SU-DHL-6 (cell line): ENCODE data around the gene B4GALNT3.

ENCODE experiments used
- H2AFZ ChIP-seq: fragments of 200-600 bp; sonication (generic); 2 replicates; pipeline ENCODE4 v1.6.1; 2014; ENCODE audit warnings: low read depth, mild to moderate bottlenecking, moderate library complexity, mixed read lengths, antibody characterized with exemption, low read length; ENCODE audit not compliant: severe bottlenecking
- H3F3A ChIP-seq: fragments of 200-600 bp; shearing (Covaris generic); 2 replicates; pipeline ENCODE4 v1.6.0; 2016; ENCODE audit warnings: antibody characterized with exemption, mild to moderate bottlenecking; ENCODE audit not compliant: insufficient read depth
- H3K27ac ChIP-seq: fragments of 200-600 bp; sonication (generic); 2 replicates; pipeline ENCODE4 v1.5.1; 2016; ENCODE audit warnings: low read depth, mild to moderate bottlenecking, low read length, moderate library complexity, mixed read lengths
- H3K27me3 ChIP-seq: fragments of 200-600 bp; sonication (generic), shearing (Covaris generic); 2 replicates; pipeline ENCODE4 v1.6.0; 2014; ENCODE audit warnings: mild to moderate bottlenecking, low read length
- H3K36me3 ChIP-seq: fragments of 200-600 bp; sonication (generic); 2 replicates; pipeline ENCODE4 v1.6.1; 2014; ENCODE audit warnings: mild to moderate bottlenecking, low read length, mixed read lengths
- H3K4me2 ChIP-seq: fragments of 300-600, 200-600 bp; shearing (Covaris generic), sonication (generic); 2 replicates; pipeline ENCODE4 v1.6.0; 2014; ENCODE audit warnings: low read length, low read depth, mild to moderate bottlenecking; ENCODE audit not compliant: poor library complexity, severe bottlenecking
- H3K4me3 ChIP-seq: fragments of 200-600 bp; sonication (generic); 2 replicates; pipeline ENCODE4 v1.5.1; 2014; ENCODE audit warnings: antibody characterized with exemption, low read length, mild to moderate bottlenecking, mixed read lengths; ENCODE audit not compliant: insufficient read depth, poor library complexity, severe bottlenecking
- H3K79me2 ChIP-seq: fragments of 200-600 bp; sonication (generic); 2 replicates; pipeline ENCODE4 v1.6.1; 2014; ENCODE audit warnings: mild to moderate bottlenecking, low read length, moderate library complexity; ENCODE audit not compliant: insufficient read depth
- H3K9ac ChIP-seq: fragments of 200-600 bp; sonication (generic); 2 replicates; pipeline ENCODE4 v1.7.0; 2014; ENCODE audit warnings: mild to moderate bottlenecking, low read length
- H3K9me2 ChIP-seq: fragments of 200-600 bp; sonication (generic); replicated peaks from 2 replicates; pipeline ENCODE4 v1.6.1; 2014; ENCODE audit warnings: low read length; ENCODE audit not compliant: insufficient read depth
- H3K9me3 ChIP-seq: fragments of 200-600 bp; sonication (generic); 2 replicates; pipeline ENCODE4 v1.6.1; 2014; ENCODE audit warnings: low read length, mixed read lengths; ENCODE audit not compliant: insufficient read depth
- H4K20me1 ChIP-seq: fragments of 200-600 bp; sonication (generic); 2 replicates; pipeline ENCODE4 v1.6.1; 2014; ENCODE audit warnings: low read depth, mild to moderate bottlenecking, antibody characterized with exemption, low read length, moderate library complexity, mixed read lengths
- CTCF ChIP-seq: fragments of 200-600 bp; sonication (generic); IDR thresholded peaks from one replicate; pipeline ENCODE4 v1.5.1; 2017; ENCODE audit warnings: antibody characterized with exemption, mild to moderate bottlenecking, low read length, moderate library complexity; ENCODE audit not compliant: insufficient read depth, poor library complexity, severe bottlenecking
- EZH2phosphoT487 ChIP-seq: fragments of 200-600 bp; sonication (generic), shearing (Covaris generic); conservative IDR thresholded peaks from 2 replicates; pipeline ENCODE4 v1.6.1; 2018; ENCODE audit warnings: mild to moderate bottlenecking, antibody characterized with exemption, low read length, moderate library complexity, mixed read lengths

The B4GALNT3 gene

DNA sequence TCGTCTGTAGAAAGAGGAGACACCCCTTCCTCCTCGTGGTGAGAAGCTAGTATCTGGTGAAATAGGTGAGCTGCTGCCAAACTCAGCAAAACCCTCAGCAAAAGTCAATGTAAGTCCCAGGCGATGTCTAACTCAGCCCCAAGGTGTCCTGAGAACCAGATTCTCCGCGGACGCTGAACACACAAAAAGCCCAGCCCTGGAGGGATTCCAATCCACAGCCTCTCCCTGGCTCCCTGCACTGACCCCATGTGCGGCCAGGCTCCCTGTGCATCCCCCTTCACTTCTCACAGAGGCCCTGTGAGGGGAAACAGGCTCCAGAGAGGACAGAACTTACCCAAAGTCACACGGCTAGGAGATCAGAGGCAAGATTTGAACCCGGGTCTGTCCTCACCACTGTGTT is 122.0 kb downstream of the B4GALNT3 start:
- no peak overlapping the region for H3K9ac ChIP-seq
- no peaks in the 10 kb centered on the region for H4K20me1 ChIP-seq
- no peaks in the 10 kb centered on the region for H3K36me3 ChIP-seq
- H3F3A ChIP-seq: no peaks in the 10 kb centered on the region
- H3K27me3 ChIP-seq: no peaks in the 10 kb centered on the region
- no peaks in the 10 kb centered on the region for H3K79me2 ChIP-seq
- H3K9me3 ChIP-seq: no peaks in the 10 kb centered on the region
- no peak for TF ChIP-seq EZH2phosphoT487
- no peak for TF ChIP-seq CTCF
- no peak overlapping the region for H3K4me3 ChIP-seq
- no peak overlapping the region for H3K4me2 ChIP-seq
- H2AFZ ChIP-seq: no peak overlapping the region
- no peak overlapping the region for H3K27ac ChIP-seq
- H3K9me2 ChIP-seq: no peaks in the 10 kb centered on the region

DNA sequence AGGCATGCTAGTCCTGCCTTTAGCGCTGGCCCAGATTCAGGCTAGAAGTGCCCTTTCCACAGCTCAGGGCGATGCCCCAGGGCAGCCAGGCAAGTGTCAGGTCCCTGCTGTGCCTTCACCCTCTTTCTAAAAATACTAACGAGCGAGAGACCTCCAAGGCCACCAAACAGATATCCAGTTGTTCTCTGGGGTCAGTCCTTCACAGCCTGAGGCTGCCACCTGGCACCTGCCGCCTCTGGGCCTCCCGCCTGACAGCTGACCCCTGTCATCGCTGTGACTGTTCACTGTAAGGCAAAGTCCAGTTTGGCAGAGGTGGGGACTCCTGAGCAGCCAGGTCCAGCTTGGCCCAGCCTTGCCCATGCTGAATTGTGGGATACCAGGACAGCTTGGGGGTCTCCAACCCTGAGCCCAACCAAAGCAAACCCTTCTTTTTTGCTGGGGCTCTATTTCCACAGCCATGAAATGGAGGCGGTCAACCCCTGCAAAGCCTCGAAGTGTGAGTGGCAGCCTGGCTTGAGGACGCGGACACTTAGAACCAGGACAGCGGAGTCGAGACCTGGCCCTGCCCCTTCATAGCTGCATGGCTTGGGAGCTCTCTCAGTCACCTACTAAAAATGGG is 123.6 kb downstream of the B4GALNT3 start:
- no peak overlapping the region for H3K9ac ChIP-seq
- TF ChIP-seq CTCF (no peak), EZH2phosphoT487 (no peak)

GRCh38 chr12:585062-586061 is 125.6 kb downstream of the B4GALNT3 start:
- Histone ChIP-seq H3K79me2 (no peaks in the 10 kb centered on the region), H3K27me3 (no peaks in the 10 kb centered on the region), H3K9me2 (no peaks in the 10 kb centered on the region), H3K9ac (no peak overlapping the region), H4K20me1 (no peaks in the 10 kb centered on the region), H3K4me3 (no peak overlapping the region), H3F3A (no peaks in the 10 kb centered on the region), H2AFZ (no peak overlapping the region), H3K36me3 (no peaks in the 10 kb centered on the region), H3K27ac (no peak overlapping the region), H3K9me3 (no peaks in the 10 kb centered on the region), H3K4me2 (no peak overlapping the region)
- TF ChIP-seq EZH2phosphoT487: no peak
- TF ChIP-seq CTCF: no peak

More for the DNA sequence above, 123.6 kb downstream of the B4GALNT3 start:
- H3F3A ChIP-seq: no peaks in the 10 kb centered on the region
- H3K79me2 ChIP-seq: no peaks in the 10 kb centered on the region
- H3K36me3 ChIP-seq: no peaks in the 10 kb centered on the region
- no peak overlapping the region for H3K4me3 ChIP-seq
- no peaks in the 10 kb centered on the region for H3K9me2 ChIP-seq
- H3K9me3 ChIP-seq: no peaks in the 10 kb centered on the region
- no peaks in the 10 kb centered on the region for H3K27me3 ChIP-seq
- no peak overlapping the region for H3K4me2 ChIP-seq
- no peak overlapping the region for H3K27ac ChIP-seq
- no peaks in the 10 kb centered on the region for H4K20me1 ChIP-seq
- no peak overlapping the region for H2AFZ ChIP-seq
